Measurements from ENCODE around the gene ONECUT3. TPM values are rescaled to one million over a fixed set of nuclear protein-coding genes. Genes with fewer than 3 reads are reported as not detected.
A peak's percentile ranks its signal among the peaks of the same experiment; 100 is the strongest.

ONECUT3 gene
- total and polyA plus RNA-seq, 4 experiments from 2014 or later = not detected

DNA sequence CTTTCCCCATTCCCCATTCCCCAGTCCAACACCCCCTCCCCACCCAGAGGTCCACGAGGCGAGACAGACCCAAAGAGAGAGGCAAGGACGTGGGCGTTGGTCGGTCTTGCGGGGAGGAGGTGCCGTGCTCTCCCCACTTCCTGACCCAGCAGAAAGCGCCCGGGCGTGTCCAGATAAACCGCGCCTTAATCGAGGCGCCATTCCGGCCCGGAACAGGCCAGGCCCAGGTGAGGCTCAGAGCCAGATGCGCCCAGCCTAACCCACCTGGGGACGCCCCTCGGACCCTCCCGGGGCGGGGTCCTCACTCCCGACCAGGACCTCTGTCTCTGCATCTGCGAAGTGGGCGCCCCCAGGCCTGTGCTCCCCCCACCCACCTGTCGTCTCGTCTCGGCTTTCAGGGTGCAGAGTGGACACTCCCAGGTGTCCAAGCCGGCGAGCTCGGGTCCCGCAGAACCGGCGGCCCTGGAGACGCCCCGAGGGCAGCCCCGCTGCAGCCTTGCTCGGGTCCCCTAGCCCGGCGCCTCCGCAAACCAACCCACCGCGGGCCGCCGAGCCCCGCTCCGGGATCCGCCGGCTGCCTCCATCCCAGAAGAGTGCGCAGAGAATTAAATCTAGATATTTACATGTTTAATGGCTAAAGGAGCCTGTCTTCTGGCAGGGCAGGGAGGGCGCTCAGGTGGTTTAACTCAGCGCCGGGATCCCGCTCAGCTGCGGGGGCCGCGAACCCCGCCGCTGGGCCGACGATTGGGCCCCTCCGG lies 5.0 kb upstream of the ONECUT3 start:
- H3K27ac ChIP-seq (ENCODE audit: low read depth, low read length) = no peak overlapping the region
- H3K9me3 ChIP-seq (ENCODE audit: control insufficient read depth in 1 of 2, low read length in 2 of 2) = no peaks in the 10 kb centered on the region
- peak in 1 of 5 donors; percentile 19 for DNase-seq
- peak overlapping the region in 1 of 2 donors; percentile 34 for H3K4me3 ChIP-seq (ENCODE audit: low read length in 2 of 2)
- POLR2A ChIA-PET (ENCODE audit: partially characterized antibody) = interaction anchor here (0.6 kb wide), 1 partner anchor 457 kb away, joined by 3 read pairs; no protein-coding TSS in a partner anchor
- peaks cover 22 to 35% of the 10 kb centered on the region in 2 donors for H3K27me3 Mint-ChIP-seq
- peaks cover 69% of the 10 kb centered on the region for H3K27me3 ChIP-seq (ENCODE audit: insufficient read depth, low read length)
- CTCF ChIA-PET (ENCODE audit: partially characterized antibody) = no interaction called here
- H3K4me1 ChIP-seq (ENCODE audit: insufficient read depth, low read length) = peaks cover 37% of the 10 kb centered on the region
- peaks cover 0 to 2% (median 0%) of the 10 kb centered on the region in 8 donors for H3K9me3 Mint-ChIP-seq
- H3K4me1 Mint-ChIP-seq = peaks cover 7 to 24% (median 11%) of the 10 kb centered on the region in 4 donors
- no peaks in the 10 kb centered on the region for H3K36me3 ChIP-seq (ENCODE audit: insufficient read depth, low read length)
- peak overlapping the region in 7 of 8 donors; percentile 10 to 78 (median 64) for H3K4me3 Mint-ChIP-seq
- no peaks in the 10 kb centered on the region for H3K36me3 Mint-ChIP-seq
- peak overlapping the region in 1 of 7 donors; percentile 75 for H3K27ac Mint-ChIP-seq
- intact Hi-C loops (cut with micrococcal nuclease) = no loop called here

DNA sequence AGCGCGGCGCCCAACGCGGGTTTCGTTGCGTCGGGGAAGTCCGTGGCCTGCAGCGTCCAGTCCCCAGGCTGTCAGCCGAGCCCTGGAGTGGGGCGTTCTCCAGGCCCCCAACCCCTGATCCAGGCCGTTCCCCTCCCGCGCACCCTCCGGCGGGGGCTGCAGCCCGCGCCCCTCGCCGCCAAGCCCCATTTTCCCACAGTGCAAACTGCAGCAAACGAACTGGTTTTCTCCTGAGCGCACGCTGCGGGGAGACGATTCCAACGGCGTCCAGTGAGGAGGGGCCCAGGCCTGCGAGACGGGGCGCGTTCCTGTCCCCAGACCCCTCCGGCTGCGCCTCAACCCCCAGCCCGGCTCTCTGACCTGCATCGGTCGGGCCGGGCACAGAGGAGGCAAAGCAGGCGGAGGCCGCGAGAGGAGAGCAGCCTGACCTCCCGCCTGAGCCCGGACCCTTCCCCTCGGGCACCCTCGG lies 4.4 kb upstream of the ONECUT3 start:
- peaks cover 0 to 2% (median 0%) of the 10 kb centered on the region in 8 donors for H3K9me3 Mint-ChIP-seq
- no peaks in the 10 kb centered on the region for H3K9me3 ChIP-seq (ENCODE audit: control insufficient read depth in 1 of 2, low read length in 2 of 2)
- no peak overlapping the region for H3K4me3 Mint-ChIP-seq
- H3K27me3 Mint-ChIP-seq = peaks cover 22 to 35% of the 10 kb centered on the region in 2 donors
- H3K27ac ChIP-seq (ENCODE audit: low read depth, low read length) = no peak overlapping the region
- peaks cover 69% of the 10 kb centered on the region for H3K27me3 ChIP-seq (ENCODE audit: insufficient read depth, low read length)
- H3K36me3 Mint-ChIP-seq = no peaks in the 10 kb centered on the region
- intact Hi-C loops (cut with micrococcal nuclease) = no loop called here
- H3K36me3 ChIP-seq (ENCODE audit: insufficient read depth, low read length) = no peaks in the 10 kb centered on the region
- peaks cover 7 to 24% (median 11%) of the 10 kb centered on the region in 4 donors for H3K4me1 Mint-ChIP-seq
- DNase-seq = no peak
- peaks cover 37% of the 10 kb centered on the region for H3K4me1 ChIP-seq (ENCODE audit: insufficient read depth, low read length)
- ChIA-PET POLR2A (ENCODE audit: partially characterized antibody) (no interaction called here), CTCF (ENCODE audit: partially characterized antibody) (no interaction called here)
- no peak overlapping the region for H3K27ac Mint-ChIP-seq
- no peak overlapping the region for H3K4me3 ChIP-seq (ENCODE audit: low read length in 2 of 2)

DNA sequence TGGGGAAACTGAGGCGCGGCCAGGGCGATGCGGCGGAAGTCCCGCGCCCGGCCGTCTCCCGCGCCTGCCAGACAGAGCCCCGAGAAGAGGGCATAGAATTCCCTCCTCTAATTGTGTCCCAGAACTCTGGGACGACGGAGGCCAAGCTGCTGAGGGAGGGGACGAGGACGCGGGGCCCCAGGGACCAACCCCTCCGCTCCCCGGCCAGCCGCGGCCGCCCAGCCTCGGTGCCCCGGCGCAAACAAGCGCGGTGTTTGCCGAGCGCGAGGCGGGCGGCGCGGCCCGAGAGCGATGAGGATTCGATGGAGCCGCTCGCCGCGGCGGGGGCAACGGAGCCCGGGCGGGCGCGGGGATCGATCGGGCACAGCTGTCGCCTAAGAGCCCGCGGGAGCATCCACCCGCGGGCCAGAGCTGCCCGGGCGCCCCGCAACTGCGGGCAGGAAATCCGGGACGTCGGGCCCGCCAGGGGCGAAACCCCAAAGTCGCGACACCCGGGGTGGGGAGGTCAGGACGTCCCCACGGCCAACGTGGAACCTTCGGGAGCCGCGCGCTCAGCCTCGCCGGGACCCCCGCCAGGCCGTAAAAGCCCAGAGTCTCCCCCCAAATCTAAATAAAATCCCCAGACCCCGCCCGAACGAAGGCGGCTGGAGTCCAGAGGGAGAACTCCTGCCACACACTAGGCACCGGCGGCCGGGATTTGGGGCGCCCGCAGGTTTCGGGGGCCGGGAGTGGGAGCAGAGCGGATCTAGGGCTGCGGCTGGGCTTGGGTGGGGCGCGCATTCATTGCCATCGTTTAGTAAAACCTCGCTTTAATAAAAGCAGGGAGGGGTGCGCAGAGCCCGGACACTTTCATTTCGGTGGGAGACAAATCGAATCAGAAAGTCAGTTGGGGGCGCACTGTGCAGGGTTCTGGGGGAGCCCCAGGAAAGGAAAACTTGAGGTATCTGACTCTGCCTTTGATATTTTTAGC lies 3.6 kb upstream of the ONECUT3 start:
- H3K9me3 Mint-ChIP-seq = peaks cover 0 to 2% (median 0%) of the 10 kb centered on the region in 8 donors
- peak overlapping the region; percentile 36 to 77 (median 57) for H3K4me3 Mint-ChIP-seq
- CTCF ChIA-PET (ENCODE audit: partially characterized antibody) = no interaction called here
- Histone ChIP-seq H3K4me3 (ENCODE audit: low read length in 2 of 2) (no peak overlapping the region), H3K27ac (ENCODE audit: low read depth, low read length) (no peak overlapping the region), H3K27me3 (ENCODE audit: insufficient read depth, low read length) (peaks cover 68% of the 10 kb centered on the region), H3K4me1 (ENCODE audit: insufficient read depth, low read length) (peaks cover 37% of the 10 kb centered on the region), H3K36me3 (ENCODE audit: insufficient read depth, low read length) (no peaks in the 10 kb centered on the region), H3K9me3 (ENCODE audit: control insufficient read depth in 1 of 2, low read length in 2 of 2) (no peaks in the 10 kb centered on the region)
- intact Hi-C loops (cut with micrococcal nuclease) = no loop called here
- no peaks in the 10 kb centered on the region for H3K36me3 Mint-ChIP-seq
- POLR2A ChIA-PET (ENCODE audit: partially characterized antibody) = no interaction called here
- peaks cover 7 to 24% (median 11%) of the 10 kb centered on the region in 4 donors for H3K4me1 Mint-ChIP-seq
- H3K27ac Mint-ChIP-seq = peak overlapping the region in 1 of 7 donors; percentile 58
- H3K27me3 Mint-ChIP-seq = peaks cover 22 to 31% of the 10 kb centered on the region in 2 donors
- DNase-seq = peak in 1 of 5 donors; percentile 25

DNA sequence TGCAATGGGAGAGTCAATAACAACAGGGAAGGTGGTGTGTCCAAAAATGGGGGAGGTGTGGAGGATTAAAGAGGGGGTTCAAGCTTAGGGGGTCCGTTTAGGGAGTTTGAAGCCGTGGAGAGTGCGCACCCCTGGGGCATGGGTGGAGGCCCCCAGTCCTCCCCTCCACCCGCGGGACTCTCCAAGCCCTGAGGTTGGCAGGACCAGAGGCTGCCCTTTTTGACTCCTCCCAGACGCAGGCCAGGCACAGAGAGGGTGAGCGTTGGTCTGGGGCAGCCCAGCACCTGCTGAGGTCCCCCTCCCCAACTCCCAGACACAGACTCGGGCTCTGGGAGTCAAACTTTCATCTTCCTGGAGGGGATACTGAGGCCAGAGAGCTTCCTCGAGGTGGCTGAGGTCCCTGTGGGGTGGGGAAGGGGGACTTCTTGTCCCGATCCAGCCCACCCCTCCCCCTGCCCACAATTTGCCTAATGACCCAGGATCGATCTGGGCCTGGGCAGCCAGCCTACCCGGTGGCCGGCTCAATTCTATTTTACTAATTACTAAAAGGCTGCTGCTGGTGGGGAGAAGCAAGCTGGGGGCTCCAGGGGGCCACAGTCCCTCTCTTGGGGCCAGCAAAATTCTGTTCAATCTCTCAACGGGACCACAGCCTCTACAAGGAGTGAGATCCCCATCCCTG lies 2.8 kb upstream of the ONECUT3 start:
- CTCF ChIA-PET (ENCODE audit: partially characterized antibody) = interaction anchor here (1.3 kb wide), 1 partner anchor 76 kb away, joined by 3 read pairs; no protein-coding TSS in a partner anchor
- peaks cover 24 to 29% of the 10 kb centered on the region in 2 donors for H3K27me3 Mint-ChIP-seq
- POLR2A ChIA-PET (ENCODE audit: partially characterized antibody) = no interaction called here
- peak in 1 of 5 donors; percentile 1 for DNase-seq
- H3K4me1 Mint-ChIP-seq = peaks cover 7 to 24% (median 12%) of the 10 kb centered on the region in 4 donors
- H3K36me3 Mint-ChIP-seq = no peaks in the 10 kb centered on the region
- Histone ChIP-seq H3K27ac (ENCODE audit: low read depth, low read length) (no peak overlapping the region), H3K4me1 (ENCODE audit: insufficient read depth, low read length) (peaks cover 37% of the 10 kb centered on the region), H3K27me3 (ENCODE audit: insufficient read depth, low read length) (peaks cover 61% of the 10 kb centered on the region), H3K4me3 (ENCODE audit: low read length in 2 of 2) (no peak overlapping the region), H3K9me3 (ENCODE audit: control insufficient read depth in 1 of 2, low read length in 2 of 2) (no peaks in the 10 kb centered on the region), H3K36me3 (ENCODE audit: insufficient read depth, low read length) (no peaks in the 10 kb centered on the region)
- intact Hi-C loops (cut with micrococcal nuclease) = no loop called here
- peak overlapping the region in 7 of 8 donors; percentile 36 to 77 (median 61) for H3K4me3 Mint-ChIP-seq
- peaks cover 0 to under 1% (median 0%) of the 10 kb centered on the region in 8 donors for H3K9me3 Mint-ChIP-seq
- peak overlapping the region in 1 of 7 donors; percentile 64 for H3K27ac Mint-ChIP-seq

DNA sequence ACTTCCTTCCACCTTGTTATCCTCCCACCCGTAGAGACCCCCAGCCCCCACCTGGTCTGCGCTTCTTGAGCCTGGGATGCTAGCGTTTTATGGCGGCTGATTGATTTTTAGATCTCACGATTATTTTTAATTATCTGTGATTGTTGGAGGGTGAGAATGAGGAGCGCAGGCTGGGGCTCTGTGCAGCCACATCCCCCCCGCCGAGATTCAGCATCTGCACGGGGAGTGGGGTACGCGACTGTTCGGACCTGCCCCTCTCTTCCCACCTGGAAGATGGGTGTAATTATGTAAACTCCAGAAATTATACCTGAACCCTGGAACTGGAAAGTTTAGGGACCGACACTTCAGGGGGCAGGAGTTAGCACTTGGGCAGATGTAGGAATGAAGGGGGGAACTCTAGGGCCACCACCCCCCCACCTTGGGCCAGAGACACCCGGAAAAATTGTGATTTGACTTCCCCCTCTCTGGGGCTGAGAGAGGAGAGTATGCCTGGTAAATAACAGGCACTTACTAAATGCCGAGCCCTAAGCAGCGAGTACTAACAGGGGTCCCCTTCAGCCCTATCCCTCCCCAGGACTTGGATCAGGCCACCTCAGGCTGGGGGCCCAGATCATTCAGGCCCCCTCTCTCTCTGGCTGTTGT lies 1.8 kb upstream of the ONECUT3 start:
- H3K4me3 ChIP-seq (ENCODE audit: low read length in 2 of 2) = no peak overlapping the region
- POLR2A ChIA-PET (ENCODE audit: partially characterized antibody) = no interaction called here
- H3K4me1 ChIP-seq (ENCODE audit: insufficient read depth, low read length) = peaks cover 37% of the 10 kb centered on the region
- CTCF ChIA-PET (ENCODE audit: partially characterized antibody) = interaction anchor here (1.3 kb wide), 1 partner anchor 75 kb away, joined by 3 read pairs; no protein-coding TSS in a partner anchor
- intact Hi-C loops (cut with micrococcal nuclease) = no loop called here
- H3K36me3 ChIP-seq (ENCODE audit: insufficient read depth, low read length) = no peaks in the 10 kb centered on the region
- H3K9me3 ChIP-seq (ENCODE audit: control insufficient read depth in 1 of 2, low read length in 2 of 2) = no peaks in the 10 kb centered on the region
- Mint-ChIP-seq H3K9me3 (no peaks in the 10 kb centered on the region), H3K4me1 (peaks cover 9 to 28% (median 12%) of the 10 kb centered on the region in 4 donors), H3K27ac (peak overlapping the region in 1 of 7 donors; percentile 64), H3K4me3 (peak overlapping the region in 2 of 8 donors; percentile 22 to 43), H3K27me3 (peaks cover 27 to 32% of the 10 kb centered on the region in 2 donors), H3K36me3 (no peaks in the 10 kb centered on the region)
- peak in 1 of 5 donors; percentile 6 for DNase-seq
- H3K27ac ChIP-seq (ENCODE audit: low read depth, low read length) = no peak overlapping the region
- peaks cover 67% of the 10 kb centered on the region for H3K27me3 ChIP-seq (ENCODE audit: insufficient read depth, low read length)

DNA sequence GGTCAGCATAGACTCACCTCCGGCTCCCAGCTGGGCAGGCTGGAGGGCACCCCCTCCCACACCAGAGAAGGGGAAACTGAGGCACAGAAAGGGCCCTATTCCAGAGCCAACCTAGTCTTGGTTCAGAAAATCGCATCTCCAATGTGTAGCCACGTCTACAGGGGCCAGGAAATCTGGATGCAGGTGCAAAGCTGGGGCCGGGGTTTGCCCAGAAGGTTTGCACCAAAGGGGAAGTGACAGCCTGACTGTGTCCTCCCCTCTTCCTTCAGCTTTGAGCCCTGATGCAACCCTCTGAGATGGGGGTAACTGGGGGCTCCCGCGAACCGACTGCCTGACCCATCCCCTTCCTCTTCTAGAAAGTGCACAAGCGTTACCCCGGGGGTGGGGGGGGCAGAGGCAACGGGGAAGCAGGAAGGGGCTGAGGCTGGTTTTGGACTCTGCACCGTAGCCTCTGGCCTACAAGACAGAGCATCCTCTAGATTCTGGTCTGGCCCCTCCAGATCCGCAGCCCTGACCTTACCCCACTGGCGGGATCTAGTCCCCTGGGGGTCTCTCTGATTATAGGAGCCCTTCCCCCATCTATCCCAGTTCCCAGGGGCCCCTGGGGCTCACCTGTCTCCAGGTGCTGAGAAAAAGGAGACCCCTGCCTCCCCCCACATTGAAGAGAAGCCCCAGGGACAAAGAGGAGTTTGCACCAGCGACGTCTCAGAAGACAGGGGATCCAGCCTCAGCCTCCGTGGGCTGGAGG lies 1.1 kb upstream of the ONECUT3 start:
- H3K4me1 Mint-ChIP-seq = peaks cover 11 to 35% (median 13%) of the 10 kb centered on the region in 4 donors
- peaks cover 39% of the 10 kb centered on the region for H3K4me1 ChIP-seq (ENCODE audit: insufficient read depth, low read length)
- intact Hi-C loops (cut with micrococcal nuclease) = no loop called here
- H3K9me3 Mint-ChIP-seq = peaks cover 0 to 2% (median 0%) of the 10 kb centered on the region in 8 donors
- peaks cover 66% of the 10 kb centered on the region for H3K27me3 ChIP-seq (ENCODE audit: insufficient read depth, low read length)
- peak overlapping the region in 1 of 8 donors; percentile 10 for H3K4me3 Mint-ChIP-seq
- peaks cover 30 to 34% of the 10 kb centered on the region in 2 donors for H3K27me3 Mint-ChIP-seq
- H3K4me3 ChIP-seq (ENCODE audit: low read length in 2 of 2) = no peak overlapping the region
- no peaks in the 10 kb centered on the region for H3K36me3 Mint-ChIP-seq
- no peaks in the 10 kb centered on the region for H3K9me3 ChIP-seq (ENCODE audit: control insufficient read depth in 1 of 2, low read length in 2 of 2)
- ChIA-PET CTCF (ENCODE audit: partially characterized antibody) (interaction anchor here (1.3 kb wide), 1 partner anchor 74 kb away, joined by 3 read pairs; no protein-coding TSS in a partner anchor), POLR2A (ENCODE audit: partially characterized antibody) (no interaction called here)
- H3K27ac Mint-ChIP-seq = peak overlapping the region in 1 of 7 donors; percentile 64
- DNase-seq = peak in 1 of 5 donors; percentile 25
- H3K36me3 ChIP-seq (ENCODE audit: insufficient read depth, low read length) = no peaks in the 10 kb centered on the region
- H3K27ac ChIP-seq (ENCODE audit: low read depth, low read length) = no peak overlapping the region

Measured in CD4-positive, alpha-beta memory T cell (primary cell).